ENCODE data around the gene FMC1.
A peak's percentile ranks its signal among the peaks of the same experiment; 100 is the strongest.
"Not testable (repeated sequence)": the region's sequence is repeated elsewhere in the genome, so short reads cannot be mapped to it uniquely, and the experiment has no call there.

FMC1 gene

GRCh38 chr7:139340808-139341057, 404 bp upstream of the FMC1 start:
- no peak for DNase-seq

GRCh38 chr7:139341776-139342226, 664 bp downstream of the FMC1 start:
- no peak for DNase-seq

- no peak for DNase-seq
These were observed 3.9 kb downstream of the FMC1 start for GRCh38 chr7:139345042-139345441.

GRCh38 chr7:139351027-139351426, 9.9 kb downstream of the FMC1 start:
- no peak for DNase-seq

- DNase-seq = no peak
These were observed 13.6 kb downstream of the FMC1 start for GRCh38 chr7:139354729-139355128.

GRCh38 chr7:139355320-139355719, 14.2 kb downstream of the FMC1 start:
- no peak for DNase-seq

GRCh38 chr7:139357729-139358506, 16.8 kb downstream of the FMC1 start:
- DNase-seq = not testable (repeated sequence)

- peak; percentile 23 for DNase-seq
These were observed 17.6 kb downstream of the FMC1 start for GRCh38 chr7:139358541-139359365.

GRCh38 chr7:139359366-139360209, 18.5 kb downstream of the FMC1 start, which contains the start of gene LUC7L2:
Gene LUC7L2 (plus strand): TSS chr7:139359894. CDS start chr7:139360262, 368 bp downstream.
- DNase-seq = peak; percentile 100

GRCh38 chr7:139360210-139360947, 19.2 kb downstream of the FMC1 start:
- peak; percentile 97 for DNase-seq

- no peak for DNase-seq
These were observed 19.8 kb downstream of the FMC1 start for GRCh38 chr7:139360948-139361307.

- no peak for DNase-seq
These were observed 20.4 kb downstream of the FMC1 start for GRCh38 chr7:139361523-139361922.

GRCh38 chr7:139362302-139362701, 21.2 kb downstream of the FMC1 start:
- DNase-seq = no peak

GRCh38 chr7:139362981-139363380, 21.8 kb downstream of the FMC1 start:
- DNase-seq = no peak

GRCh38 chr7:139365336-139365735, 24.2 kb downstream of the FMC1 start:
- no peak for DNase-seq

GRCh38 chr7:139366400-139366799, 25.3 kb downstream of the FMC1 start:
- DNase-seq = no peak

GRCh38 chr7:139367438-139368155, 26.5 kb downstream of the FMC1 start:
- DNase-seq = no peak

GRCh38 chr7:139370301-139370942, 29.3 kb downstream of the FMC1 start:
- DNase-seq = no peak

GRCh38 chr7:139370943-139371313, 29.8 kb downstream of the FMC1 start:
- no peak for DNase-seq

GRCh38 chr7:139374246-139374645, 33.1 kb downstream of the FMC1 start:
- DNase-seq = no peak

GRCh38 chr7:139382439-139382838, 41.3 kb downstream of the FMC1 start:
- DNase-seq = no peak
